Fibroblast of lung (primary cell): ENCODE measurements around the gene XRCC2. TPM values are rescaled to one million over a fixed set of nuclear protein-coding genes. Genes with fewer than 3 reads are reported as not detected.

Experiments
- DNase-seq, 2 donors: peaks; one replicate each; pipeline versions ENCODE4 v3.0.0 to v3.0.0-alpha.2; 2010; ENCODE audit warnings: low read depth in 2 of 2
- H2AFZ ChIP-seq: 2 replicates; pipeline ENCODE4 v1.5.1; 2012; ENCODE audit warnings: low read length, control low read depth, inconsistent platforms
- H3K27ac ChIP-seq: 2 replicates; pipeline ENCODE4 v1.5.1; 2011; ENCODE audit warnings: low read length, control low read depth; ENCODE audit not compliant: insufficient read depth
- H3K27me3 ChIP-seq: 2 replicates; pipeline ENCODE4 v1.5.1; 2011; ENCODE audit warnings: mild to moderate bottlenecking, low read length; ENCODE audit not compliant: control insufficient read depth, insufficient read depth
- H3K36me3 ChIP-seq: 2 replicates; pipeline ENCODE4 v1.5.1; 2011; ENCODE audit warnings: low read length; ENCODE audit not compliant: control insufficient read depth, insufficient read depth
- H3K4me1 ChIP-seq: 2 replicates; pipeline ENCODE4 v1.5.1; 2011; ENCODE audit warnings: low read length; ENCODE audit not compliant: control insufficient read depth, insufficient read depth; ENCODE audit errors: extremely low read depth
- H3K4me2 ChIP-seq: 2 replicates; pipeline ENCODE4 v1.5.1; 2011; ENCODE audit warnings: low read length, control low read depth; ENCODE audit not compliant: insufficient read depth; ENCODE audit errors: extremely low read depth
- H3K4me3 ChIP-seq, 4 experiments: fragments of 200-600 bp in 1 of 4; sonication (generic) in 1 of 4; replicated peaks in 1 of 4; 2 replicates each; pipeline ENCODE4 v1.5.1; 2011 to 2016; ENCODE audit warnings: low read length in 4 of 4, low read depth in 3 of 4, mild to moderate bottlenecking in 3 of 4, control low read depth in 2 of 4, inconsistent platforms in 1 of 4, mixed read lengths in 1 of 4; ENCODE audit not compliant: insufficient read depth in 1 of 4; ENCODE audit errors: control extremely low read depth in 1 of 4
- H3K79me2 ChIP-seq: 2 replicates; pipeline ENCODE4 v1.5.1; 2012; ENCODE audit warnings: mild to moderate bottlenecking, low read length, inconsistent platforms; ENCODE audit not compliant: control insufficient read depth, insufficient read depth
- H3K9ac ChIP-seq: 2 replicates; pipeline ENCODE4 v1.5.1; 2011; ENCODE audit warnings: mild to moderate bottlenecking, low read length, control low read depth; ENCODE audit not compliant: insufficient read depth
- H3K9me3 ChIP-seq: 2 replicates; pipeline ENCODE4 v1.5.1; 2012; ENCODE audit warnings: low read depth, low read length; ENCODE audit not compliant: control insufficient read depth, insufficient read depth
- H4K20me1 ChIP-seq: 2 replicates; pipeline ENCODE4 v1.5.1; 2011; ENCODE audit warnings: low read length; ENCODE audit not compliant: control insufficient read depth, insufficient read depth; ENCODE audit errors: extremely low read depth
- EZH2 ChIP-seq: IDR thresholded peaks from 2 replicates; pipeline ENCODE4 v1.5.1; 2012; ENCODE audit warnings: low read length, control low read depth, mild to moderate bottlenecking; ENCODE audit errors: missing control alignments
- polyA plus RNA-seq, 2 donors: library from polyadenylated mRNA; depleted of rRNA in 1 of 2; stranded (reverse) in 1 of 2; unstranded in 1 of 2; fragments of >200 nt; gene quantifications; 2 replicates each; pipeline ENCODE4 v1.2.1, GENCODE V29; 2011 to 2012; ENCODE audit warnings: missing spikeins in 1 of 2
- total RNA-seq: library from RNA; depleted of rRNA; stranded (reverse); fragments of >200 nt; gene quantifications from 2 replicates; pipeline ENCODE4 v1.2.1, GENCODE V29; 2014
- TF ChIP-seq, protein P1 (sequence below), 2 donors: IDR thresholded peaks in 1 of 2; conservative IDR thresholded peaks in 1 of 2; 1 replicate in 1 of 2; 2 replicates in 1 of 2; pipeline ENCODE4 v1.5.1; 2011 to 2012; ENCODE audit warnings: low read length in 2 of 2, control low read depth in 1 of 2, inconsistent platforms in 1 of 2, low read depth in 1 of 2, mild to moderate bottlenecking in 1 of 2

The XRCC2 gene
- total and polyA plus RNA-seq, 2 donors (not counting 1 experiment from before 2014, with no cell fraction given), result 0.66 to 1.4 TPM

- no peaks in the 10 kb centered on the region for H3K4me1 ChIP-seq
- H4K20me1 ChIP-seq, result no peaks in the 10 kb centered on the region
- DNase-seq, result peak in 1 of 2 donors; percentile 48
- no peak for TF ChIP-seq EZH2
- TF ChIP-seq, protein P1, sequence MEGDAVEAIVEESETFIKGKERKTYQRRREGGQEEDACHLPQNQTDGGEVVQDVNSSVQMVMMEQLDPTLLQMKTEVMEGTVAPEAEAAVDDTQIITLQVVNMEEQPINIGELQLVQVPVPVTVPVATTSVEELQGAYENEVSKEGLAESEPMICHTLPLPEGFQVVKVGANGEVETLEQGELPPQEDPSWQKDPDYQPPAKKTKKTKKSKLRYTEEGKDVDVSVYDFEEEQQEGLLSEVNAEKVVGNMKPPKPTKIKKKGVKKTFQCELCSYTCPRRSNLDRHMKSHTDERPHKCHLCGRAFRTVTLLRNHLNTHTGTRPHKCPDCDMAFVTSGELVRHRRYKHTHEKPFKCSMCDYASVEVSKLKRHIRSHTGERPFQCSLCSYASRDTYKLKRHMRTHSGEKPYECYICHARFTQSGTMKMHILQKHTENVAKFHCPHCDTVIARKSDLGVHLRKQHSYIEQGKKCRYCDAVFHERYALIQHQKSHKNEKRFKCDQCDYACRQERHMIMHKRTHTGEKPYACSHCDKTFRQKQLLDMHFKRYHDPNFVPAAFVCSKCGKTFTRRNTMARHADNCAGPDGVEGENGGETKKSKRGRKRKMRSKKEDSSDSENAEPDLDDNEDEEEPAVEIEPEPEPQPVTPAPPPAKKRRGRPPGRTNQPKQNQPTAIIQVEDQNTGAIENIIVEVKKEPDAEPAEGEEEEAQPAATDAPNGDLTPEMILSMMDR (conservative IDR thresholded peaks at IDR 0.05 in 1 of 2, IDR thresholded peaks at IDR 0.05 in 1 of 2; ENCODE audit: low read depth in 1 of 2, low read length in 2 of 2), result no peak
- no peak overlapping the region for H3K9ac ChIP-seq
- H3K27me3 ChIP-seq, result no peaks in the 10 kb centered on the region
- H3K4me2 ChIP-seq, result peak overlapping the region; percentile 75
- H3K4me3 ChIP-seq, result no peak overlapping the region
- peaks cover 41% of the 10 kb centered on the region for H3K79me2 ChIP-seq
- H3K36me3 ChIP-seq, result peaks cover 2% of the 10 kb centered on the region
- no peak overlapping the region for H3K27ac ChIP-seq
- H3K9me3 ChIP-seq, result no peaks in the 10 kb centered on the region
- H2AFZ ChIP-seq, result peak overlapping the region; percentile 78
These were observed 2.0 kb downstream of the XRCC2 start for GRCh38 chr7:152673897-152674296.

GRCh38 chr7:152672626-152673025, 3.3 kb downstream of the XRCC2 start:
- H3K79me2 ChIP-seq, result peaks cover 41% of the 10 kb centered on the region
- no peaks in the 10 kb centered on the region for H4K20me1 ChIP-seq
- H3K27ac ChIP-seq, result no peak overlapping the region
- H3K9ac ChIP-seq, result no peak overlapping the region
- H3K9me3 ChIP-seq, result no peaks in the 10 kb centered on the region
- no peak overlapping the region for H3K4me3 ChIP-seq
- TF ChIP-seq, protein P1 (conservative IDR thresholded peaks at IDR 0.05 in 1 of 2, IDR thresholded peaks at IDR 0.05 in 1 of 2; ENCODE audit: low read depth in 1 of 2, low read length in 2 of 2), result no peak
- no peak for TF ChIP-seq EZH2
- no peak overlapping the region for H2AFZ ChIP-seq
- H3K4me1 ChIP-seq, result no peaks in the 10 kb centered on the region
- no peaks in the 10 kb centered on the region for H3K27me3 ChIP-seq
- no peak overlapping the region for H3K4me2 ChIP-seq
- peaks cover 2% of the 10 kb centered on the region for H3K36me3 ChIP-seq
- no peak for DNase-seq

- no peak overlapping the region for H3K4me3 ChIP-seq
- no peaks in the 10 kb centered on the region for H3K4me1 ChIP-seq
- no peaks in the 10 kb centered on the region for H3K9me3 ChIP-seq
- H3K4me2 ChIP-seq, result no peak overlapping the region
- H3K79me2 ChIP-seq, result peaks cover 37% of the 10 kb centered on the region
- peaks cover 2% of the 10 kb centered on the region for H3K36me3 ChIP-seq
- H2AFZ ChIP-seq, result peak overlapping the region; percentile 13
- H3K27me3 ChIP-seq, result no peaks in the 10 kb centered on the region
- no peak overlapping the region for H3K9ac ChIP-seq
- H3K27ac ChIP-seq, result no peak overlapping the region
- no peak for DNase-seq
- no peak for TF ChIP-seq EZH2
- TF ChIP-seq, protein P1 (conservative IDR thresholded peaks at IDR 0.05 in 1 of 2, IDR thresholded peaks at IDR 0.05 in 1 of 2; ENCODE audit: low read depth in 1 of 2, low read length in 2 of 2), result no peak
- H4K20me1 ChIP-seq, result no peaks in the 10 kb centered on the region
These were observed 6.2 kb downstream of the XRCC2 start for GRCh38 chr7:152669758-152670157.
